HG03139 (cell line): ENCODE results near the gene COBL.

Experiments
- ATAC-seq: cut with Tn5 transposase; IDR thresholded peaks from one replicate; pipeline ENCODE4 v1.9.1; 2021; ENCODE audit not compliant: unreplicated experiment

COBL gene

DNA sequence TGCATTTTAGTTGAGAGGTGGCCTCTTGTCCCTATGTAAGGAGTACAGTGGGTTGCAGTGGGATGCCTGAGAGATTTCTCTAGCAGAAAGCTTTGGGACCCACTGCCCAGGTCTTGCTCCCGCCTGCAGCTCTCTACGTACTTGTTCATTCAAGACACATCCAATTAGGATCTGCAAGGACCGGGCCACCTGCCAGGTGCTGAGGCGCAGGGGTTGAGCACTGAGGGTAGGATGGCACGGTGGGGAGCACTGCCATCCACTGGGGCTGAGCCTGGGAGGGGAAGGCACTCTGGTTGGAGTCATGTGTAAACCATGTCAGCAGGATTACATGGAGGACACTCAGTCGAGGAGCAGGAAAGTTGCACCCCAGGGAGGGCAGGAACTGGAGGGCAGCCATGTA lies 342.8 kb downstream of the COBL start:
- no peak for ATAC-seq

DNA sequence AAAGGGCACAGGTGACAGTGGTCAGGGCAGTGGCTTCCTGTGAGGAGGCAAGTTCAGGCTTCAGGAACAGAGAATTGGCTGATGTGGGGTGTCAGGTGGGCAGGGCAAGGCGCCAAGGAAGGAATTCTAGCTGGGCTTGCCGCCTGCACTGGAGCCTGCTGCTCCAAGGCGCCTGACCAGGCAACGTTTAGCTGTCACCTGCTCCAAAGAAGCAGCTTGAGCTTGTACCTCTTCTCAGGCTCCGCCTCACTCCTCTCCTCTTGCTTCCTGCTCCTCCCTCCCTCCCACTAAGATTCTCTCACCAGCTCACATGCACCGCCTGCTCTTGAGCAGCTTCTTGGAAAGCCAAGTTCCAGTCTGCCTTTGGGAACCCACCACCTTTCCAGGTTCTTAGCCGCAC lies 346.5 kb downstream of the COBL start:
- no peak for ATAC-seq
